K562 (cell line): ENCODE data around the gene NABP1. TPM values are rescaled to one million over a fixed set of nuclear protein-coding genes. Genes with fewer than 3 reads are reported as not detected.

Experiments used
- ATAC-seq: fragments of 200-7000 bp; cut with Tn5 transposase; 3 replicates; pipeline ENCODE4 v1.9.1; 2020; ENCODE audit warnings: moderate library complexity
- BruUV-seq: library from RNA; stranded (reverse); fragments of 400-500 nt; replicated peaks from 2 replicates; lab custom pipeline; 2021; lab: Mats Ljungman, UMichigan
- CTCF ChIA-PET: fragments of 300-600 bp; formaldehyde crosslinking; extraction: SDS; loops from one replicate; lab custom pipeline; 2021; ENCODE audit warnings: low intra/inter-chr PET ratio; lab: Yijun Ruan, JAX
- POLR2A ChIA-PET: fragments of 300-600, 350-650 bp; sonication (Branson Sonifier 250); formaldehyde crosslinking; extraction: SDS; loops from one replicate; lab custom pipeline; 2021; ENCODE audit warnings: antibody characterized with exemption, inconsistent platforms; lab: Yijun Ruan, JAX
- DNase-seq, 4 experiments: peaks; one replicate each; pipeline versions ENCODE4 v3.0.0 to v3.0.0-alpha.2; 2011 to 2018; ENCODE audit warnings: low spot score in 3 of 4, mixed read lengths in 3 of 4; ENCODE audit errors: extremely low read depth in 1 of 4
- FAIRE-seq: peaks from 2 replicates; lab custom pipeline; 2011; peaks lifted over from hg19 to GRCh38; lab: Jason Lieb, UNC
- H2AFZ ChIP-seq: 2 replicates; pipeline ENCODE4 v1.6.0; 2011; ENCODE audit warnings: low read depth, low read length, control low read depth, inconsistent platforms
- H3K27ac ChIP-seq: fragments of 200-600 bp; 3 replicates; pipeline ENCODE4 v1.8.0; 2011; ENCODE audit warnings: low read depth, mild to moderate bottlenecking, control low read depth, inconsistent platforms, low read length, moderate library complexity, mixed read lengths; ENCODE audit errors: extremely low read depth
- H3K27me3 ChIP-seq, 2 experiments: fragments of 300-600 bp in 1 of 2; 2 replicates in 1 of 2; 3 replicates in 1 of 2; pipeline versions ENCODE4 v1.6.0 to v1.8.0; 2011; ENCODE audit warnings: inconsistent platforms in 2 of 2, low read length in 2 of 2, mild to moderate bottlenecking in 1 of 2, mixed read lengths in 1 of 2, moderate library complexity in 1 of 2; ENCODE audit not compliant: control insufficient read depth in 2 of 2, insufficient read depth in 2 of 2
- H3K36me3 ChIP-seq: fragments of 300-600 bp; 3 replicates; pipeline ENCODE4 v1.8.0; 2011; ENCODE audit warnings: mild to moderate bottlenecking, low read length, inconsistent platforms; ENCODE audit not compliant: control insufficient read depth, insufficient read depth
- H3K4me1 ChIP-seq, 2 experiments: fragments of 200-600 bp in 1 of 2; replicated peaks in 1 of 2; 2 replicates in 1 of 2; 3 replicates in 1 of 2; pipeline versions ENCODE4 v1.5.1 to v1.8.0; 2011; ENCODE audit warnings: inconsistent platforms in 2 of 2, low read length in 2 of 2, mild to moderate bottlenecking in 1 of 2, mixed read lengths in 1 of 2, moderate library complexity in 1 of 2; ENCODE audit not compliant: control insufficient read depth in 2 of 2, insufficient read depth in 2 of 2
- H3K4me2 ChIP-seq: 2 replicates; pipeline ENCODE4 v1.6.1; 2011; ENCODE audit warnings: low read length, control low read depth, inconsistent platforms, mixed read lengths; ENCODE audit not compliant: insufficient read depth
- H3K4me3 ChIP-seq: fragments of 200-600 bp; sonication (generic), shearing (Covaris generic); 2 replicates; pipeline ENCODE4 v1.5.1; 2016; ENCODE audit warnings: control low read depth, inconsistent platforms
- H3K79me2 ChIP-seq: fragments of 200-600 bp; 3 replicates; pipeline ENCODE4 v1.8.0; 2011; ENCODE audit warnings: low read length, inconsistent platforms; ENCODE audit not compliant: control insufficient read depth, insufficient read depth
- H3K9ac ChIP-seq, 2 experiments: 2 replicates each; pipeline versions ENCODE4 v1.6.0 to v1.6.1; 2011; ENCODE audit warnings: low read depth in 2 of 2, low read length in 2 of 2, control low read depth in 1 of 2, inconsistent platforms in 1 of 2, mild to moderate bottlenecking in 1 of 2, mixed read lengths in 1 of 2; ENCODE audit not compliant: insufficient read depth in 1 of 2
- H3K9me1 ChIP-seq: one replicate; pipeline ENCODE4 v1.6.0; 2011; ENCODE audit warnings: inconsistent platforms, mild to moderate bottlenecking, low read length, moderate library complexity; ENCODE audit not compliant: control insufficient read depth, insufficient read depth
- H3K9me3 ChIP-seq: replicated peaks from 2 replicates; pipeline ENCODE4 v1.5.1; 2011; ENCODE audit warnings: low read depth, low read length, inconsistent platforms; ENCODE audit not compliant: control insufficient read depth, insufficient read depth
- H4K20me1 ChIP-seq: replicated peaks from 2 replicates; pipeline ENCODE4 v1.6.1; 2011; ENCODE audit warnings: low read length, inconsistent platforms, mixed read lengths; ENCODE audit not compliant: control insufficient read depth, insufficient read depth
- CAMTA2 ChIP-seq: fragments of 250-450 bp; sonication (Bioruptor Pico); conservative IDR thresholded peaks from 2 replicates; pipeline ENCODE4 v1.5.1; 2022
- CBX5 ChIP-seq: IDR thresholded peaks from 2 replicates; pipeline ENCODE4 v1.6.1; 2014; ENCODE audit warnings: low read depth, borderline replicate concordance
- FOSL1 ChIP-seq: fragments of 200-800 bp; sonication (Bioruptor generic); conservative IDR thresholded peaks from 2 replicates; pipeline ENCODE4 v1.6.1; 2016; ENCODE audit warnings: missing genetic modification characterization, missing compliant biosample characterization
- FOXK2 ChIP-seq, 2 experiments: fragments of 450-650 bp; IDR thresholded peaks in 1 of 2; conservative IDR thresholded peaks in 1 of 2; 2 replicates each; pipeline ENCODE4 v1.6.1; 2016; ENCODE audit warnings: low read depth in 2 of 2, mild to moderate bottlenecking in 1 of 2
- LEF1 ChIP-seq: fragments of 450-650 bp; IDR thresholded peaks from 2 replicates; pipeline ENCODE4 v1.6.1; 2016; ENCODE audit warnings: mild to moderate bottlenecking
- NONO ChIP-seq, 2 experiments: fragments of 200-400 bp in 1 of 2; fragments of 450-650 bp in 1 of 2; formaldehyde crosslinking in 1 of 2; IDR thresholded peaks; 2 replicates each; pipeline ENCODE4 v1.6.1; 2017; ENCODE audit warnings: low read depth in 2 of 2, mild to moderate bottlenecking in 2 of 2, moderate library complexity in 2 of 2, low read length in 1 of 2
- TCF7 ChIP-seq: sonication (generic); IDR thresholded peaks from 2 replicates; pipeline ENCODE4 v1.6.1; 2016; ENCODE audit warnings: antibody characterized with exemption, borderline replicate concordance
- ZC3H8 ChIP-seq: fragments of 450-650 bp; IDR thresholded peaks from 2 replicates; pipeline ENCODE4 v1.6.1; 2017
- in situ Hi-C: fragments of 300-500 bp; cut with MboI; formaldehyde crosslinking; loops from 4 replicates; pipeline ENCODE4 v1.15.0; 2018; ENCODE audit warnings: inconsistent platforms, mixed read lengths
- intact Hi-C: fragments of 100-400 bp; cut with micrococcal nuclease; formaldehyde crosslinking; loops from 2 replicates; pipeline ENCODE4 v1.14.2; 2022
- polyA plus RNA-seq, 8 experiments: library from polyadenylated mRNA; depleted of rRNA in 4 of 8; stranded (reverse) in 5 of 8; unstranded in 3 of 8; fragments of >200 nt; fragmentation: Nextera tagmentation in 2 of 8; fragmentation: Illumina TruSeq in 1 of 8; extraction: Ambion mirVana in 2 of 8; extraction: Trizol in 1 of 8; gene quantifications; 2 replicates each; pipeline versions ENCODE4 v1.2.1 to v1.2.3, GENCODE V29; 2011 to 2014; ENCODE audit warnings: inconsistent platforms in 1 of 8, missing spikeins in 1 of 8
- total RNA-seq, 7 experiments: library from RNA; depleted of rRNA in 6 of 7; stranded (reverse); fragments of >200 nt in 6 of 7; fragmentation: Illumina TruSeq in 2 of 7; extraction: Trizol in 2 of 7; gene quantifications; 2 replicates each; pipeline versions ENCODE4 v1.2.1 to v1.2.3, GENCODE V29; 2011 to 2021; ENCODE audit warnings: low replicate concordance in 1 of 7

The NABP1 gene
- total and polyA plus RNA-seq, 9 of the 15 experiments (the other 6 are each of a cell fraction or from before 2014, with no cell fraction given) = 12.8 to 44.0 (median 20.2) TPM

DNA sequence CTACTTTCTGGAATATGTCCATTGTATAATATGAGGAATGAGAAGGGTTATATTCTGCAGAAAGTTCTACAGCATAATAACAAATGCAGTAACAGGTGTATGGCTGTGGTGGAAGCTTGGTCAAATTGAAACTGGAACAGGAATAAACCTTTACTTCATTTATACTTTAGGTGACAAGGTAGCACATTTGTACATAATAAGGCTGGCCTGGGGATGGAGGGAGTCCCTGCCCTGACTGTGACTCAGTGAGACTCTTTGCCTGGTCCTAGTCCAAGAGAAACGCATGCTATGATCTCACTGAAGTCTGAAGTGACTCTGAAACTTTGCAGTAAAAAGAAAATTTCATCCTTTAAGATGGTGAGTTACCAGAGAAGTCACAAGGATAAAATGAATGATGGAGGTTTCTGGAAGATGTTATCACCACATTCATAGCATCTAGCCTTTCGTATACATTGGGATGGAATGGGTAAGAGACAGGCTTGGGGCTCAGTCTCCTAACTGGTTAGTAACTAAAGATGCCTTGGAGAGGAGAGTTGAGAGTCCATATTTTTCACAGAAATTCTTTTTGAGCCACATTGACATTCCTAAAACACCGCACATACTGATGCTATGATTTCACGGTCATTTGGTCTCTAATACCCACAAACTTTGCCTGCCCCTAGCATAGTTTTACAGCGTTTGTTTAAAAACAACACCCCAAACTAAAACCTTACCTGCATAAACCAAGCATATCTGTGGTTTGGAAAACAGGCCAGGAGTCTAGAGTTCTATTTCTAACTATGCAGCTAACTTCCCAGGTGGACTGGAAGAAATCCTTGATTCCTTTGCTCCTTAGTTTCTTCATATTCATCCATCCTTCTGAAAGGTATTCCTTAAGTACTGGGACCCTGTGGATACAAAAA is 42.4 kb upstream of the NABP1 start (continued):
- TF ChIP-seq FOXK2 (conservative IDR thresholded peaks at IDR 0.05 in 1 of 2, IDR thresholded peaks at IDR 0.05 in 1 of 2; ENCODE audit: low read depth in 2 of 2) = no peak

DNA sequence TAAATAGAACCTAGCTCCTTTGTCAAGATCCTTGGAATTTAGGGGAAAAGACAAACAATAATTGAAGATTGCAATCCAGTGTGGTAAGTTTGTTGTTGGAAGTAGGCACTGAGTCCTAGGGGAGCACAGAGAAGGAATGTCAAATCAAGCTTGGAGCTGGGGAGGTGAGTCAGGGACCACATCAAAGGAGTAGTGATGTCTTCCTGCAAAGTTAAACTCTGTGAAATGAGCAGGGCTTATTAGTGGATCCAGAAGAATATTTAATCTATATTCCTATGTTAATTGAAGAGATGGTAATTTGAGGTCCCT is 41.7 kb upstream of the NABP1 start:
- H3K4me2 ChIP-seq = peak overlapping the region; percentile 35

More for the DNA sequence above, 41.7 kb upstream of the NABP1 start:
- intact Hi-C loops (loop anchor here (2.0 to 5.0 kb wide), 2 partner anchors 39 to 41 kb away; no protein-coding TSS in a partner anchor), in situ Hi-C loops (loop anchor here (5.0 kb wide), 1 partner anchor 69 kb away; no protein-coding TSS in a partner anchor)
- no TSS peak for BruUV-seq
- H3K9me3 ChIP-seq = no peaks in the 10 kb centered on the region
- H3K79me2 ChIP-seq = 0 out of 3 replicates have a peak, but pooled peaks cover 3% of the 10 kb centered on the region
- FAIRE-seq = no peak
- no peak for DNase-seq
- ChIA-PET CTCF (no interaction called here), POLR2A (interaction anchor here (0.6 to 2.1 kb wide), 2 partner anchors 10 to 43 kb away, joined by 5 to 7 read pairs; no protein-coding TSS in a partner anchor)
- H3K27ac ChIP-seq = no peak overlapping the region; the same call in 1 of the 3 replicates
- peaks cover 0 to 32% of the 10 kb centered on the region in 2 experiments; a peak in 4 of 5 replicates for H3K4me1 ChIP-seq
- H3K4me3 ChIP-seq = no peak overlapping the region
- H2AFZ ChIP-seq = peak overlapping the region; percentile 82
- H3K27me3 ChIP-seq = no peaks in the 10 kb centered on the region
- H3K9ac ChIP-seq = peak overlapping the region in 1 of 2 experiments; percentile 71; a peak in 1 of 4 replicates
- H3K36me3 ChIP-seq = no peaks in the 10 kb centered on the region
- no peaks in the 10 kb centered on the region for H4K20me1 ChIP-seq
- TF ChIP-seq CBX5 (no peak), NONO (IDR thresholded peaks at IDR 0.05; ENCODE audit: low read depth in 2 of 2, low read length in 1 of 2) (no peak), LEF1 (peak; percentile 55; the same call in 1 of the 2 replicates), CAMTA2 (CRISPR knock-in tag) (no peak), FOSL1 (tag) (peak; percentile 38; the same call in 1 of the 2 replicates), ZC3H8 (no peak), TCF7 (peak; percentile 84; the same call in 1 of the 2 replicates)
- no peaks in the 10 kb centered on the region for H3K9me1 ChIP-seq
- ATAC-seq = peak; percentile 9; the same call in 1 of the 3 replicates
